SJCRH30 (cell line): ENCODE data around the gene PRMT7. TPM values are rescaled to one million over a fixed set of nuclear protein-coding genes. Genes with fewer than 3 reads are reported as not detected.

Source experiments
- DNase-seq, 2 experiments: peaks; one replicate each; pipeline ENCODE4 v3.0.0-alpha.2; 2015 to 2020
- H3K27ac ChIP-seq: fragments of 250-450 bp; sonication (Bioruptor Pico); 2 replicates; pipeline ENCODE4 v1.5.1; 2020; ENCODE audit warnings: mild to moderate bottlenecking, moderate library complexity
- H3K27me3 ChIP-seq: fragments of 250-450 bp; sonication (Bioruptor Pico); 2 replicates; pipeline ENCODE4 v1.5.1; 2020; ENCODE audit warnings: mild to moderate bottlenecking, moderate library complexity
- H3K36me3 ChIP-seq: fragments of 250-450 bp; sonication (Bioruptor Pico); 2 replicates; pipeline ENCODE4 v1.5.1; 2020; ENCODE audit warnings: mild to moderate bottlenecking, moderate library complexity
- H3K4me1 ChIP-seq: fragments of 250-450 bp; sonication (Bioruptor Pico); 2 replicates; pipeline ENCODE4 v1.5.1; 2020; ENCODE audit warnings: mild to moderate bottlenecking, moderate library complexity
- H3K4me3 ChIP-seq: fragments of 250-450 bp; sonication (Bioruptor Pico); 2 replicates; pipeline ENCODE4 v1.5.1; 2020; ENCODE audit warnings: mild to moderate bottlenecking, moderate library complexity
- H3K9me3 ChIP-seq: fragments of 250-450 bp; sonication (Bioruptor Pico); replicated peaks from 2 replicates; pipeline ENCODE4 v1.5.1; 2020; ENCODE audit warnings: mild to moderate bottlenecking, moderate library complexity
- total RNA-seq: library from RNA; depleted of rRNA; stranded (reverse); fragments of >200 nt; shearing (Covaris generic); gene quantifications from 2 replicates; pipeline ENCODE4 v1.2.3, GENCODE V29; 2014

Gene PRMT7
- total RNA-seq, 1 experiment from 2014 or later: 39.5 TPM

GRCh38 chr16:68343137-68343536, 32.3 kb downstream of the PRMT7 start:
- no peaks in the 10 kb centered on the region for H3K4me1 ChIP-seq
- H3K27me3 ChIP-seq: no peaks in the 10 kb centered on the region
- no peaks in the 10 kb centered on the region for H3K36me3 ChIP-seq
- no peak for DNase-seq
- H3K27ac ChIP-seq: no peak overlapping the region
- H3K4me3 ChIP-seq: no peak overlapping the region
- no peaks in the 10 kb centered on the region for H3K9me3 ChIP-seq

GRCh38 chr16:68344252-68344651, 33.4 kb downstream of the PRMT7 start:
- no peak overlapping the region for H3K4me3 ChIP-seq
- H3K27me3 ChIP-seq: no peaks in the 10 kb centered on the region
- H3K9me3 ChIP-seq: no peaks in the 10 kb centered on the region
- H3K27ac ChIP-seq: no peak overlapping the region
- H3K36me3 ChIP-seq: no peaks in the 10 kb centered on the region
- no peaks in the 10 kb centered on the region for H3K4me1 ChIP-seq
- no peak for DNase-seq

- no peaks in the 10 kb centered on the region for H3K4me1 ChIP-seq
- H3K4me3 ChIP-seq: no peak overlapping the region
- no peak overlapping the region for H3K27ac ChIP-seq
- no peaks in the 10 kb centered on the region for H3K27me3 ChIP-seq
- no peaks in the 10 kb centered on the region for H3K9me3 ChIP-seq
- DNase-seq: no peak
- no peaks in the 10 kb centered on the region for H3K36me3 ChIP-seq
Measured at GRCh38 chr16:68345351-68345810, 34.6 kb downstream of the PRMT7 start.

GRCh38 chr16:68345958-68346635, 35.3 kb downstream of the PRMT7 start:
- no peaks in the 10 kb centered on the region for H3K27me3 ChIP-seq
- no peak for DNase-seq
- H3K4me3 ChIP-seq: no peak overlapping the region
- no peaks in the 10 kb centered on the region for H3K4me1 ChIP-seq
- no peaks in the 10 kb centered on the region for H3K36me3 ChIP-seq
- H3K9me3 ChIP-seq: no peaks in the 10 kb centered on the region
- no peak overlapping the region for H3K27ac ChIP-seq

- H3K27me3 ChIP-seq: no peaks in the 10 kb centered on the region
- H3K9me3 ChIP-seq: no peaks in the 10 kb centered on the region
- no peak for DNase-seq
- H3K27ac ChIP-seq: no peak overlapping the region
- no peaks in the 10 kb centered on the region for H3K4me1 ChIP-seq
- no peak overlapping the region for H3K4me3 ChIP-seq
- no peaks in the 10 kb centered on the region for H3K36me3 ChIP-seq
Measured at GRCh38 chr16:68346892-68347480, 36.2 kb downstream of the PRMT7 start.

GRCh38 chr16:68347605-68348004, 36.8 kb downstream of the PRMT7 start:
- no peak overlapping the region for H3K4me3 ChIP-seq
- no peak for DNase-seq
- H3K27ac ChIP-seq: no peak overlapping the region
- H3K9me3 ChIP-seq: no peaks in the 10 kb centered on the region
- no peaks in the 10 kb centered on the region for H3K36me3 ChIP-seq
- no peaks in the 10 kb centered on the region for H3K4me1 ChIP-seq
- no peaks in the 10 kb centered on the region for H3K27me3 ChIP-seq

GRCh38 chr16:68348639-68349445, 38.0 kb downstream of the PRMT7 start:
- Histone ChIP-seq H3K27me3 (no peaks in the 10 kb centered on the region), H3K27ac (no peak overlapping the region), H3K4me3 (no peak overlapping the region), H3K9me3 (no peaks in the 10 kb centered on the region), H3K4me1 (no peaks in the 10 kb centered on the region), H3K36me3 (no peaks in the 10 kb centered on the region)
- no peak for DNase-seq

GRCh38 chr16:68349838-68350410, 39.1 kb downstream of the PRMT7 start:
- H3K27me3 ChIP-seq: no peaks in the 10 kb centered on the region
- no peaks in the 10 kb centered on the region for H3K9me3 ChIP-seq
- H3K27ac ChIP-seq: no peak overlapping the region
- DNase-seq: no peak
- H3K36me3 ChIP-seq: no peaks in the 10 kb centered on the region
- no peaks in the 10 kb centered on the region for H3K4me1 ChIP-seq
- no peak overlapping the region for H3K4me3 ChIP-seq

GRCh38 chr16:68350813-68351350, 40.1 kb downstream of the PRMT7 start:
- H3K27ac ChIP-seq: no peak overlapping the region
- no peak for DNase-seq
- no peak overlapping the region for H3K4me3 ChIP-seq

GRCh38 chr16:68351463-68351862, 40.6 kb downstream of the PRMT7 start:
- H3K36me3 ChIP-seq: no peaks in the 10 kb centered on the region

More at GRCh38 chr16:68350813-68351350, 40.1 kb downstream of the PRMT7 start:
- Histone ChIP-seq H3K36me3 (no peaks in the 10 kb centered on the region), H3K4me1 (peaks cover 4% of the 10 kb centered on the region), H3K9me3 (no peaks in the 10 kb centered on the region), H3K27me3 (no peaks in the 10 kb centered on the region)

GRCh38 chr16:68351991-68352431, 41.2 kb downstream of the PRMT7 start:
- Histone ChIP-seq H3K27me3 (no peaks in the 10 kb centered on the region), H3K36me3 (no peaks in the 10 kb centered on the region; the same call in 1 of the 2 replicates), H3K27ac (no peak overlapping the region), H3K4me3 (no peak overlapping the region), H3K4me1 (peaks cover 14% of the 10 kb centered on the region), H3K9me3 (no peaks in the 10 kb centered on the region)
- DNase-seq: no peak

More at GRCh38 chr16:68351463-68351862, 40.6 kb downstream of the PRMT7 start:
- Histone ChIP-seq H3K27me3 (no peaks in the 10 kb centered on the region), H3K4me1 (peaks cover 9% of the 10 kb centered on the region), H3K9me3 (no peaks in the 10 kb centered on the region), H3K27ac (no peak overlapping the region), H3K4me3 (no peak overlapping the region)
- DNase-seq: no peak

GRCh38 chr16:68353366-68353765, 42.5 kb downstream of the PRMT7 start:
- no peak overlapping the region for H3K27ac ChIP-seq
- H3K36me3 ChIP-seq: no peaks in the 10 kb centered on the region; the same call in 1 of the 2 replicates
- H3K4me3 ChIP-seq: no peak overlapping the region
- no peak for DNase-seq
- H3K9me3 ChIP-seq: no peaks in the 10 kb centered on the region
- H3K27me3 ChIP-seq: no peaks in the 10 kb centered on the region
- peaks cover 16% of the 10 kb centered on the region for H3K4me1 ChIP-seq

GRCh38 chr16:68354816-68355215, 44.0 kb downstream of the PRMT7 start:
- no peaks in the 10 kb centered on the region for H3K27me3 ChIP-seq
- H3K36me3 ChIP-seq: no peaks in the 10 kb centered on the region; the same call in 1 of the 2 replicates
- no peak for DNase-seq
- no peak overlapping the region for H3K4me3 ChIP-seq
- H3K4me1 ChIP-seq: peaks cover 16% of the 10 kb centered on the region
- no peaks in the 10 kb centered on the region for H3K9me3 ChIP-seq
- H3K27ac ChIP-seq: no peak overlapping the region

- Histone ChIP-seq H3K27me3 (no peaks in the 10 kb centered on the region), H3K9me3 (no peaks in the 10 kb centered on the region), H3K4me3 (no peak overlapping the region), H3K36me3 (no peaks in the 10 kb centered on the region; the same call in 1 of the 2 replicates), H3K4me1 (peaks cover 16% of the 10 kb centered on the region), H3K27ac (peak overlapping the region; percentile 61)
- peak in 1 of 2 experiments; percentile 27 for DNase-seq
Measured at GRCh38 chr16:68355447-68356248, 44.8 kb downstream of the PRMT7 start.
